Measurements from ENCODE around the gene HSD3B2. TPM values are rescaled to one million over a fixed set of nuclear protein-coding genes. Genes with fewer than 3 reads are reported as not detected.

Gene HSD3B2
- total RNA-seq, 1 donor from 2014 or later = not detected

DNA sequence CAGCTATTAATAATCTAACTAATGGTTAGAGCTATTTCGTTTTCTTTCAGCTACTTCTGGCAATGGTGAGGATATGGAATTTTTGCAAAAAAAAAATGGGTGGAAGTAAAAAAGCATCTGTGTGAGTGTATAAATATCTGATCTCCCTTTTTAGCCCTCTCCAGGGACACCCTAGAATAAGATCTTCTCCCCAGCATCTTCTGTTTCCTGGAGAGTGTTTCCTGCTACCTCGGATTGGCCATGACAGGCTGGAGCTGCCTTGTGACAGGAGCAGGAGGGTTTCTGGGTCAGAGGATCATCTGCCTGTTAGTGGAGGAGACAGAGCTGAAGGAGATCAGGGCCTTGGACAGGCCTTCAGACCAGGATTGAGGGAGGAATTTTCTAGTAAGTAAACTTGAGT, 23.8 kb downstream of the HSD3B2 start:
- Mint-ChIP-seq H3K4me3 (ENCODE audit: low read depth) (no peak overlapping the region), H3K27ac (no peak overlapping the region), H3K27me3 (peaks cover 7% of the 10 kb centered on the region), H3K9me3 (ENCODE audit: low read depth) (no peaks in the 10 kb centered on the region), H3K36me3 (ENCODE audit: insufficient read depth) (no peaks in the 10 kb centered on the region), H3K4me1 (ENCODE audit: low read depth) (peaks cover 16% of the 10 kb centered on the region)
- DNase-seq (ENCODE audit: low spot score, unreplicated experiment) = no peak
- TF ChIP-seq CTCF (IDR thresholded peaks at IDR 0.05; ENCODE audit: unreplicated experiment) = no peak

DNA sequence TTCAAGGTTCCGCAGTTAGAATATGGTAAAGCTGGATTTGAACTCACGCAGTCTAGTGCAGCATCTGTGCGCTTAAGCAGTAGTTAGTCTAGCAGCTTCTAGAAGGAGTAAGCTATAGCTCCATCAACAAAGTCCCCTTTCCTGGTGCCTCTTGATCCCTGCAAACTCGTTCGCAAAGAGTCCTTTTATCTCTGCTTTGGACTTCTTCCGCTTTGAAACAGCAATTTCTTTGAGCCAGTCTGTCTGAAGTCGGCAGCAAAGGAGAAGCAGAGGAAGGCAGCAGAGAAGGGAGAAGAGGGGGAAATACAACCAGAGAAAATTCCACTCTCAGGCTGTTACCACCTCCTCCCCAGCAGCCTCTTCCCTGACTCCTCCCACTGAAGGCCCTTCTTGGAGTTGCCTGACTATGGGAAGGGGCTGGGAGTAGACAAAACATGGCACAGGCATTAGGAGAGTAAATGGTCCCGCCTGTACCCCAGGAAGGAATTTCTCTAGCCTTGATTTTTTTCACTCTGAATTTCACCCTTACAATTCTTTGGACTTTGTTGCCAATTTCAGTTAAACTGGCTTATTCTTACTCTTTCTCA, 25.9 kb downstream of the HSD3B2 start:
- Mint-ChIP-seq H3K27me3 (peaks cover 7% of the 10 kb centered on the region), H3K4me1 (ENCODE audit: low read depth) (peaks cover 18% of the 10 kb centered on the region), H3K27ac (no peak overlapping the region), H3K36me3 (ENCODE audit: insufficient read depth) (no peaks in the 10 kb centered on the region), H3K9me3 (ENCODE audit: low read depth) (no peaks in the 10 kb centered on the region), H3K4me3 (ENCODE audit: low read depth) (no peak overlapping the region)
- no peak for DNase-seq (ENCODE audit: low spot score, unreplicated experiment)
- no peak for TF ChIP-seq CTCF (IDR thresholded peaks at IDR 0.05; ENCODE audit: unreplicated experiment)

GRCh38 chr1:119442756-119443155, 27.8 kb downstream of the HSD3B2 start:
- Mint-ChIP-seq H3K27me3 (peaks cover 5% of the 10 kb centered on the region), H3K4me1 (ENCODE audit: low read depth) (peaks cover 18% of the 10 kb centered on the region), H3K27ac (no peak overlapping the region), H3K9me3 (ENCODE audit: low read depth) (no peaks in the 10 kb centered on the region), H3K4me3 (ENCODE audit: low read depth) (no peak overlapping the region), H3K36me3 (ENCODE audit: insufficient read depth) (no peaks in the 10 kb centered on the region)
- TF ChIP-seq CTCF (IDR thresholded peaks at IDR 0.05; ENCODE audit: unreplicated experiment) = no peak
- DNase-seq (ENCODE audit: low spot score, unreplicated experiment) = no peak

DNA sequence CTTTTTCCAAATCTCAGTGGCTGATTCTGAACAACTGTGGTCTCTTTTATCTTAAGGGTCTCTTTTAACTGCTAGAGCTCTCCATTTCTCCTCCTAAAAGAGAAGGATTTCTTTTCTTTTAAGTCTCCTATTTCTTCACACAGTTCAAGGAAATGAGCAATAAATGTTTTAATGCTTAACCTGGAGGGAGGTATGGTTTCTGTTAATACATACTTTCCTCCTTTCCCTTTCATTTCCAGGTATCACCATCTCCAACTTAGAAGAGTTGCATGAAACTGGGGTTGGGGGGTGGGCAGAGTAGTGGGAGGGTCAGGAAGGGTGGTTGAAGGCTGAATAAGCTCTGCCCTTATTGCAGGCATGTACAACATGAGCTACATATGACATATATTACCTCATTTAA, 31.4 kb downstream of the HSD3B2 start:
- no peaks in the 10 kb centered on the region for H3K36me3 Mint-ChIP-seq (ENCODE audit: insufficient read depth)
- no peak overlapping the region for H3K27ac Mint-ChIP-seq
- no peaks in the 10 kb centered on the region for H3K9me3 Mint-ChIP-seq (ENCODE audit: low read depth)
- no peak overlapping the region for H3K4me3 Mint-ChIP-seq (ENCODE audit: low read depth)
- DNase-seq (ENCODE audit: low spot score, unreplicated experiment) = no peak
- no peak for TF ChIP-seq CTCF (IDR thresholded peaks at IDR 0.05; ENCODE audit: unreplicated experiment)
- peaks cover 5% of the 10 kb centered on the region for H3K27me3 Mint-ChIP-seq
- H3K4me1 Mint-ChIP-seq (ENCODE audit: low read depth) = peaks cover 13% of the 10 kb centered on the region

DNA sequence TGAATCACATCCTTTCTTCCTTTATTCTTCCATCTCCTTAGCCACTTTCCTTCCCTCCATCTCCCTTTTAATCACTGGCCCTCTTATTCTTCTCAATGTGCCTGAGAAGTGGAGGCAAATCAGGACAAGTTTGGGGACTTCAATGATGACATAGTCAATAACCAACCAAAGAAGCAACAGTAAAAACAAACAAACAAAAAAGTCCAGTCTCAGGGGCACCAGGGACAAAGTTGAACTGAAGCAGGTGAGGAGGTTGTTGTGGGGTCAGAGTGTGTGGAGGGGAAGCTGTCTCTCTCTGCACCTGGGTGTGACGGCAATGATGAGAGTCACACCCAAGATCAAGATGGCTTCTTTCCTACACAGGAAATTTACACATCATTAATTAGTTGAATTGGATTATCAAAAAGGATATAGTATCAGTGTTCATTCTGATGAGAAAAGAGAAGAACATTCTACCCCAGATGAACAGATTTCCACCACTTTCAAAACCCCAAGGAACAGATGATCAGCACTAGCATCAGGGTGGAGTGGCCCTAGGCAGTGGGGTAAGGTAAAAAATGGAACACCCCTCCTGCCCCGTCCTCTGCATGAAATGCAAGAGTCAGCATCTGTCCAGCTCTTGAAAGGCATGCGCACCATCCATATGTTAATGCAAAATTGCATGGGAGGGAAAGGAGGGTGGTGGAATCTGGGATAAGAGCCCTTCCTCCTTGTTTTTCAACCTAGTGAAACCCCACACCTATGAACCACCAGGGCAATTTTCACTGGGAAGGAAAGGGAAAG, 32.6 kb downstream of the HSD3B2 start:
- Mint-ChIP-seq H3K4me3 (ENCODE audit: low read depth) (no peak overlapping the region), H3K9me3 (ENCODE audit: low read depth) (no peaks in the 10 kb centered on the region), H3K36me3 (ENCODE audit: insufficient read depth) (no peaks in the 10 kb centered on the region), H3K27ac (no peak overlapping the region), H3K4me1 (ENCODE audit: low read depth) (peaks cover 7% of the 10 kb centered on the region), H3K27me3 (peaks cover 5% of the 10 kb centered on the region)
- TF ChIP-seq CTCF (IDR thresholded peaks at IDR 0.05; ENCODE audit: unreplicated experiment) = no peak
- DNase-seq (ENCODE audit: low spot score, unreplicated experiment) = no peak

Measured in progenitor cell of endocrine pancreas (in vitro differentiated cells).